Upper lobe of right lung (tissue), 1 donor: Measurements from ENCODE around the gene CDK14. TPM values are rescaled to one million over a fixed set of nuclear protein-coding genes. Genes with fewer than 3 reads are reported as not detected.

Experiments used
- ATAC-seq: fragments of 200-7000 bp; cut with Tn5 transposase; one replicate; pipeline ENCODE4 v1.9.1; 2020; ENCODE audit warnings: mild to moderate bottlenecking, moderate library complexity
- DNase-seq: peaks from one replicate; pipeline ENCODE4 v3.0.0-alpha.2; 2020
- H3K27ac ChIP-seq: fragments of 200-600 bp; one replicate; pipeline ENCODE4 v1.8.0; 2022
- H3K27me3 ChIP-seq: fragments of 200-600 bp; one replicate; pipeline ENCODE4 v1.8.0; 2022; ENCODE audit warnings: mild to moderate bottlenecking
- H3K36me3 ChIP-seq: fragments of 200-600 bp; one replicate; pipeline ENCODE4 v1.8.0; 2022
- H3K4me1 ChIP-seq: fragments of 200-600 bp; one replicate; pipeline ENCODE4 v1.8.0; 2022
- H3K4me3 ChIP-seq: fragments of 200-600 bp; one replicate; pipeline ENCODE4 v1.8.0; 2022; ENCODE audit warnings: mild to moderate bottlenecking
- H3K9me3 ChIP-seq: fragments of 200-600 bp; one replicate; pipeline ENCODE4 v1.8.0; 2022
- CTCF ChIP-seq: fragments of 200-600 bp; IDR thresholded peaks from one replicate; pipeline ENCODE4 v1.8.0; 2022; ENCODE audit warnings: antibody characterized with exemption
- intact Hi-C: fragments of 100-400 bp; cut with DNase I; formaldehyde crosslinking; loops from one replicate; pipeline ENCODE4 v1.11.0; 2022
- total RNA-seq: library from RNA; stranded (reverse); fragmentation: NEBNext Ultra II Directional; extraction: Animal tissue kit (Norgen Biotek cat#: 25700); gene quantifications from one replicate; pipeline ENCODE4 v1.2.1, GENCODE V29; 2021
- donor health status: DM: no; HTN: yes; CAD: no; lungs with severe emphysema.

CDK14 gene
- total RNA-seq, 1 donor from 2014 or later: 47.2 TPM

- DNase-seq (no peak), ATAC-seq (no peak)
- Histone ChIP-seq H3K4me3 (no peak overlapping the region), H3K36me3 (no peaks in the 10 kb centered on the region), H3K27ac (no peak overlapping the region), H3K9me3 (no peaks in the 10 kb centered on the region), H3K4me1 (no peaks in the 10 kb centered on the region), H3K27me3 (no peaks in the 10 kb centered on the region)
- no peak for TF ChIP-seq CTCF
- intact Hi-C loops: no loop called here
These were observed 423.7 kb downstream of the CDK14 start for GRCh38 chr7:91019686-91020385.

GRCh38 chr7:91020636-91021385 is 424.7 kb downstream of the CDK14 start:
- TF ChIP-seq CTCF: no peak
- H3K36me3 ChIP-seq: no peaks in the 10 kb centered on the region
- H3K9me3 ChIP-seq: no peaks in the 10 kb centered on the region
- DNase-seq: no peak
- ATAC-seq: no peak
- no peak overlapping the region for H3K4me3 ChIP-seq
- H3K27ac ChIP-seq: no peak overlapping the region
- intact Hi-C loops: no loop called here
- H3K4me1 ChIP-seq: no peaks in the 10 kb centered on the region
- no peaks in the 10 kb centered on the region for H3K27me3 ChIP-seq

GRCh38 chr7:91021956-91022355 is 425.8 kb downstream of the CDK14 start:
- ATAC-seq (no peak), DNase-seq (no peak)
- no peaks in the 10 kb centered on the region for H3K9me3 ChIP-seq
- H3K4me3 ChIP-seq: no peak overlapping the region
- no peak overlapping the region for H3K27ac ChIP-seq
- no peaks in the 10 kb centered on the region for H3K36me3 ChIP-seq
- TF ChIP-seq CTCF: no peak
- no peaks in the 10 kb centered on the region for H3K27me3 ChIP-seq
- no peaks in the 10 kb centered on the region for H3K4me1 ChIP-seq
- intact Hi-C loops: no loop called here

GRCh38 chr7:91025906-91026390 is 429.8 kb downstream of the CDK14 start:
- Histone ChIP-seq H3K36me3 (no peaks in the 10 kb centered on the region), H3K4me1 (no peaks in the 10 kb centered on the region), H3K27ac (no peak overlapping the region), H3K9me3 (no peaks in the 10 kb centered on the region), H3K27me3 (no peaks in the 10 kb centered on the region), H3K4me3 (no peak overlapping the region)
- ATAC-seq: no peak
- no peak for DNase-seq
- TF ChIP-seq CTCF: no peak
- intact Hi-C loops: no loop called here

GRCh38 chr7:91029688-91030087 is 433.6 kb downstream of the CDK14 start:
- H3K4me3 ChIP-seq: no peak overlapping the region
- no peaks in the 10 kb centered on the region for H3K36me3 ChIP-seq
- DNase-seq: no peak
- no peak for ATAC-seq
- H3K27ac ChIP-seq: no peak overlapping the region
- H3K4me1 ChIP-seq: no peaks in the 10 kb centered on the region
- no peak for TF ChIP-seq CTCF
- intact Hi-C loops: no loop called here
- H3K27me3 ChIP-seq: no peaks in the 10 kb centered on the region
- H3K9me3 ChIP-seq: no peaks in the 10 kb centered on the region
